ENCODE results near the gene PNCK. TPM values are rescaled to one million over a fixed set of nuclear protein-coding genes. Genes with fewer than 3 reads are reported as not detected.

Gene PNCK
- total and polyA plus RNA-seq, 2 of the 13 experiments (the other 11 are each of a cell fraction or from before 2014, with no cell fraction given): 33.1 TPM; not detected in 1

GRCh38 chrX:153635788-153636668 is 37.6 kb downstream of the PNCK start (continued):
- TF ChIP-seq TEF (CRISPR knock-in tag; IDR thresholded peaks at IDR 0.05) (no peak), CBFB (CRISPR knock-in tag; IDR thresholded peaks at IDR 0.05) (peak; percentile 80), DR1 (CRISPR knock-in tag; IDR thresholded peaks at IDR 0.05) (no peak), ZNF350 (CRISPR knock-in tag; IDR thresholded peaks at IDR 0.05; ENCODE audit: borderline replicate concordance, low read depth) (no peak), STAG1 (CRISPR knock-in tag; IDR thresholded peaks at IDR 0.05) (peak; percentile 46), SMAD9 (CRISPR knock-in tag; IDR thresholded peaks at IDR 0.05) (no peak), CCAR2 (optimal IDR thresholded peaks at IDR 0.05; ENCODE audit: low read depth, low read length) (no peak), ZNF264 (CRISPR knock-in tag; IDR thresholded peaks at IDR 0.05) (no peak), PHB2 (IDR thresholded peaks at IDR 0.05; ENCODE audit: partially characterized antibody) (no peak), ATF1 (CRISPR knock-in tag; IDR thresholded peaks at IDR 0.05) (no peak), NCOA2 (CRISPR knock-in tag; IDR thresholded peaks at IDR 0.05) (no peak), ZNF101 (CRISPR knock-in tag; IDR thresholded peaks at IDR 0.05; ENCODE audit: borderline replicate concordance, low read depth) (no peak), ZGPAT (CRISPR knock-in tag; IDR thresholded peaks at IDR 0.05) (no peak), ZNF530 (CRISPR knock-in tag; IDR thresholded peaks at IDR 0.05; ENCODE audit: low read depth) (no peak), RBAK (CRISPR knock-in tag; IDR thresholded peaks at IDR 0.05) (no peak), ZBTB38 (CRISPR knock-in tag; IDR thresholded peaks at IDR 0.05) (no peak), PHF8 (CRISPR knock-in tag; IDR thresholded peaks at IDR 0.05) (no peak), KDM2A (CRISPR knock-in tag; IDR thresholded peaks at IDR 0.05; ENCODE audit: borderline replicate concordance, low read depth) (0 out of 2 replicates have a peak, but pooled peaks have one; percentile 36), GLI4 (CRISPR knock-in tag; IDR thresholded peaks at IDR 0.05; ENCODE audit: borderline replicate concordance) (no peak), EHMT2 (IDR thresholded peaks at IDR 0.05; ENCODE audit: borderline replicate concordance, low read depth, low read length) (no peak), TFDP1 (CRISPR knock-in tag; IDR thresholded peaks at IDR 0.05; ENCODE audit: borderline replicate concordance) (no peak), SOX5 (CRISPR knock-in tag; IDR thresholded peaks at IDR 0.05; ENCODE audit: borderline replicate concordance) (no peak), KLF13 (CRISPR knock-in tag; IDR thresholded peaks at IDR 0.05) (no peak), ZNF143 (CRISPR knock-in tag; IDR thresholded peaks at IDR 0.05) (no peak), CC2D1A (CRISPR knock-in tag; IDR thresholded peaks at IDR 0.05) (no peak), ZNF629 (CRISPR knock-in tag; conservative IDR thresholded peaks at IDR 0.05) (no peak), HNF4G (IDR thresholded peaks at IDR 0.05; ENCODE audit: borderline replicate concordance, low read depth, low read length) (no peak), HNF4G (CRISPR knock-in tag; IDR thresholded peaks at IDR 0.05; ENCODE audit: borderline replicate concordance, low read depth) (no peak)

Measured in HepG2 (cell line).